Esophagus squamous epithelium (tissue), 5 donors: ENCODE results near the gene CIZ1. TPM values are rescaled to one million over a fixed set of nuclear protein-coding genes. Genes with fewer than 3 reads are reported as not detected.

Source experiments
- DNase-seq: peaks from one replicate; lab custom pipeline; 2025; lab: John Stamatoyannopoulos, UW
- H3K27ac ChIP-seq, 4 donors: fragments of 200-600 bp; sonication (generic); one replicate each; pipeline ENCODE4 v1.5.1; 2016 to 2019; ENCODE audit warnings: mild to moderate bottlenecking in 1 of 4
- H3K27me3 ChIP-seq, 4 donors: fragments of 200-600 bp; sonication (generic); 1 replicate in 3 of 4; 2 replicates in 1 of 4; pipeline versions ENCODE4 v1.5.1 to v1.6.0; 2017 to 2021; ENCODE audit warnings: antibody characterized with exemption in 1 of 4
- H3K36me3 ChIP-seq, 3 donors: fragments of 200-600 bp; sonication (generic); one replicate each; pipeline ENCODE4 v1.5.1; 2016 to 2019
- H3K4me1 ChIP-seq, 3 donors: fragments of 200-600 bp; sonication (generic); one replicate each; pipeline ENCODE4 v1.5.1; 2017 to 2019
- H3K4me3 ChIP-seq, 4 donors: fragments of 200-600 bp; sonication (generic); 1 replicate in 3 of 4; 2 replicates in 1 of 4; pipeline ENCODE4 v1.5.1; 2016 to 2019; ENCODE audit warnings: mild to moderate bottlenecking in 2 of 4, moderate library complexity in 1 of 4
- H3K9me3 ChIP-seq, 3 donors: fragments of 200-600 bp; sonication (generic); one replicate each; pipeline ENCODE4 v1.5.1; 2016 to 2019
- POLR2A ChIP-seq, 4 donors: fragments of 450-650 bp; IDR thresholded peaks; one replicate each; pipeline ENCODE4 v1.6.1; 2017; ENCODE audit warnings: antibody characterized with exemption in 4 of 4, mild to moderate bottlenecking in 4 of 4, moderate library complexity in 3 of 4
- WGBS, 2 donors: methylation state at CpG; one replicate each; pipeline ENCODE4 v1.1.5; 2018; 5-methylcytosine and 5-hydroxymethylcytosine counted together
- intact Hi-C: fragments of 100-400 bp; cut with DNase I; formaldehyde crosslinking; loops from one replicate; pipeline ENCODE4 v1.15.0; 2022
- total RNA-seq, 4 donors: library from RNA; depleted of rRNA; stranded (reverse); fragments of >200 nt; gene quantifications; one replicate each; pipeline ENCODE4 v1.1.0, GENCODE V29; 2016
- TF ChIP-seq, protein P1 (sequence below), 6 experiments: fragments of 450-650 bp in 4 of 6; fragments of 200-600 bp in 2 of 6; sonication (generic) in 2 of 6; IDR thresholded peaks; one replicate each; pipeline ENCODE4 v1.5.1; 2016 to 2019; ENCODE audit warnings: antibody characterized with exemption in 6 of 6, mild to moderate bottlenecking in 4 of 6, moderate library complexity in 4 of 6
- donor health status: DM: yes; HTN: yes; CAD: no.

The CIZ1 gene
- total RNA-seq, 4 donors from 2014 or later: 31.0 to 74.6 (median 43.7) TPM

- peaks cover 16 to 38% (median 26%) of the 10 kb centered on the region in 3 donors for H3K4me1 ChIP-seq
- H3K36me3 ChIP-seq: no peaks in the 10 kb centered on the region
- WGBS, 2 donors: 81 to 91% methylated on average over 5 to 7 of the region's 13 CpGs
- no peak for DNase-seq
- intact Hi-C loops: no loop called here
- no peak overlapping the region for H3K4me3 ChIP-seq
- H3K9me3 ChIP-seq: no peaks in the 10 kb centered on the region
- TF ChIP-seq, protein P1, sequence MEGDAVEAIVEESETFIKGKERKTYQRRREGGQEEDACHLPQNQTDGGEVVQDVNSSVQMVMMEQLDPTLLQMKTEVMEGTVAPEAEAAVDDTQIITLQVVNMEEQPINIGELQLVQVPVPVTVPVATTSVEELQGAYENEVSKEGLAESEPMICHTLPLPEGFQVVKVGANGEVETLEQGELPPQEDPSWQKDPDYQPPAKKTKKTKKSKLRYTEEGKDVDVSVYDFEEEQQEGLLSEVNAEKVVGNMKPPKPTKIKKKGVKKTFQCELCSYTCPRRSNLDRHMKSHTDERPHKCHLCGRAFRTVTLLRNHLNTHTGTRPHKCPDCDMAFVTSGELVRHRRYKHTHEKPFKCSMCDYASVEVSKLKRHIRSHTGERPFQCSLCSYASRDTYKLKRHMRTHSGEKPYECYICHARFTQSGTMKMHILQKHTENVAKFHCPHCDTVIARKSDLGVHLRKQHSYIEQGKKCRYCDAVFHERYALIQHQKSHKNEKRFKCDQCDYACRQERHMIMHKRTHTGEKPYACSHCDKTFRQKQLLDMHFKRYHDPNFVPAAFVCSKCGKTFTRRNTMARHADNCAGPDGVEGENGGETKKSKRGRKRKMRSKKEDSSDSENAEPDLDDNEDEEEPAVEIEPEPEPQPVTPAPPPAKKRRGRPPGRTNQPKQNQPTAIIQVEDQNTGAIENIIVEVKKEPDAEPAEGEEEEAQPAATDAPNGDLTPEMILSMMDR (IDR thresholded peaks at IDR 0.05): no peak
- TF ChIP-seq POLR2A (IDR thresholded peaks at IDR 0.05): no peak
- no peaks in the 10 kb centered on the region for H3K27me3 ChIP-seq
- peak overlapping the region in 1 of 4 donors; percentile 14 for H3K27ac ChIP-seq
Observed at GRCh38 chr9:128152133-128153059, 39.0 kb downstream of the CIZ1 start.

DNA sequence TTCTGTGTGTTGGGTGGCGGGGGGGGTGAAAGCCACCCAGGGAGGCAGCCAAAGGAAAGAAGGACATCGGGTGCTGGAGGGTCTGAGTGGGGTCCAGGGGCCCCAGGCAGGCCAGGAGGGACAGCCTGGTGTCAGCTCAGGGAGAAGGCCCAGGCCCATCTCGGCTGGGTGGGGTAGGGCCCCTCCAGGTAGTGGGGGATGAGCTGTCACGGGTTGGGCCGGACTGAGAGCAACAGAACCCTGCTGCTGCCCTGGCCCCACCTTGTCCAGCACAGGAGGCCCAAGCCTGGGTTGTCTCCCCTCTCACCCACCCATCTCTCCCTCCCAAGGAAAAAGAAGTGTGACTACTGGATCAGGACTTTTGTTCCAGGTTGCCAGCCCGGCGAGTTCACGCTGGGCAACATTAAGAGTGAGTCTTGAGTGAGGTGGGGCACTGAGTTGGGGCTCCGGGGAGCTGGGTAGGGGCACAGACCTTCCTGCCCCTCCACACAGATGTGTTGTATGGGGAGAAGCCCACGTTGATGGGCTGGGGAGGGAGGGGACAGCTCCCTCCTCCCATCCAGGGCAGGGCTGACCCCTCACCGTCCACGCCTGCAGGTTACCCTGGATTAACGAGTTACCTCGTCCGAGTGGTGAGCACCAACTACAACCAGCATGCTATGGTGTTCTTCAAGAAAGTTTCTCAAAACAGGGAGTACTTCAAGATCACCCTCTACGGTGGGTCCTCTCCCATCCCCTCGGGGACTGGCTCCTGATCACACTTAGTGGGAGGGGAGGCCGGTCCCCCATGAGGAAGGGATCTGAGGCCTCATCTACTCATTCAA, 39.9 kb downstream of the CIZ1 start:
- Histone ChIP-seq H3K4me3 (no peak overlapping the region), H3K27ac (peak overlapping the region in 3 of 4 donors; percentile 69 to 79 (median 70)), H3K9me3 (no peaks in the 10 kb centered on the region), H3K36me3 (no peaks in the 10 kb centered on the region), H3K4me1 (peaks cover 16 to 46% (median 27%) of the 10 kb centered on the region in 3 donors), H3K27me3 (no peaks in the 10 kb centered on the region)
- intact Hi-C loops: no loop called here
- TF ChIP-seq POLR2A (IDR thresholded peaks at IDR 0.05): no peak
- TF ChIP-seq, protein P1 (IDR thresholded peaks at IDR 0.05): no peak
- no peak for DNase-seq
- 72 to 87% methylated on average over 3 to 10 of the region's 18 CpGs for WGBS, 2 donors

- Histone ChIP-seq H3K27ac (peak overlapping the region; percentile 69 to 84 (median 74)), H3K27me3 (no peaks in the 10 kb centered on the region), H3K36me3 (no peaks in the 10 kb centered on the region), H3K9me3 (no peaks in the 10 kb centered on the region), H3K4me1 (peaks cover 22 to 54% (median 34%) of the 10 kb centered on the region in 3 donors), H3K4me3 (peak overlapping the region in 2 of 4 donors; percentile 25 to 36)
- DNase-seq: no peak
- intact Hi-C loops: no loop called here
- 60 to 63% methylated on average over 14 to 15 of the region's 19 CpGs for WGBS, 2 donors
- no peak for TF ChIP-seq POLR2A (IDR thresholded peaks at IDR 0.05)
- TF ChIP-seq, protein P1 (IDR thresholded peaks at IDR 0.05): peak in 3 of 6 experiments; percentile 20 to 45 (median 23)
Observed at GRCh38 chr9:128150594-128151308, 40.6 kb downstream of the CIZ1 start.

DNA sequence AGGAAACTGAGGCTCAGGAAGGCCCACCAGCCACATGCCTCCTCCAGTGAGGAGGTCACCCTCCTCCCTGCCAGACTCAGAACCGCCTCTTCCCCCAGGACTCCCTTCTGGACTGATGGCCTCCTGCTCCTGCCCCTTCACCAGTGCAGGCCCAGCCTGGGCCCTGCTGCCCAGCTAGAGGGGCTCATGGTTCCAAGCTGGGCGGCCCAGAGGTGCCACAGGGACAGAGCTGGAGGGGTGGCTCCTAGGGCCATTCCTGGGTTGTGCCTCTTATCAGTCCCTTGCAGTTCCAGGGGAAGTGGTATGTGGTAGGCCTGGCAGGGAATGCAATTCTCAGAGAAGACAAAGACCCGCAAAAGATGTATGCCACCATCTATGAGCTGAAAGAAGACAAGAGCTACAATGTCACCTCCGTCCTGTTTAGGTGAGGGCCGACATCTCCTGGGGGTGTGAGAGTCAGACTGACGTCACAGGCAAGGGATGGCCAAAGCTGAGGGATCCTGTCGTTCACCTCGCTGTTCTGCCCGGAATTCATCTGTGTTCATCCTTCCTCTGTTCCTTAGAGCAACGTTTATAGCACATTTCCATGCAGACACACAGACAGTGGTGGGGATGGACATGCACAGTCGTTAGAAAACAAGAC, 41.3 kb downstream of the CIZ1 start:
- no peaks in the 10 kb centered on the region for H3K27me3 ChIP-seq
- no peak for DNase-seq
- peak overlapping the region; percentile 69 to 84 (median 74) for H3K27ac ChIP-seq
- WGBS, 2 donors: 61 to 73% methylated on average over 7 to 9 of the region's 11 CpGs
- peak overlapping the region; percentile 5 to 36 (median 22) for H3K4me3 ChIP-seq
- H3K36me3 ChIP-seq: no peaks in the 10 kb centered on the region
- TF ChIP-seq, protein P1 (IDR thresholded peaks at IDR 0.05): no peak
- TF ChIP-seq POLR2A (IDR thresholded peaks at IDR 0.05): no peak
- peaks cover 29 to 61% (median 37%) of the 10 kb centered on the region in 3 donors for H3K4me1 ChIP-seq
- no peaks in the 10 kb centered on the region for H3K9me3 ChIP-seq
- intact Hi-C loops: no loop called here
